Pancreas (tissue), 10 donors: ENCODE data around the gene TUT4. TPM values are rescaled to one million over a fixed set of nuclear protein-coding genes. Genes with fewer than 3 reads are reported as not detected.

Experiments used
- ATAC-seq, 4 donors: fragments of 200-7000 bp; cut with Tn5 transposase; one replicate each; pipeline versions ENCODE4 v1.8.0 to v1.9.1; 2020; ENCODE audit warnings: mild to moderate bottlenecking in 4 of 4, moderate library complexity in 4 of 4
- DNase-seq, 6 donors: peaks; one replicate each; pipeline ENCODE4 v3.0.0-alpha.2; 2020
- FAIRE-seq: peaks from 2 replicates; lab custom pipeline; 2012; peaks lifted over from hg19 to GRCh38; lab: Jason Lieb, UNC
- H3K27ac ChIP-seq, 4 donors: fragments of 200-600 bp; sonication (generic); 1 replicate in 3 of 4; 2 replicates in 1 of 4; pipeline versions ENCODE4 v1.5.0 to v1.8.0; 2020
- H3K27me3 ChIP-seq, 4 donors: fragments of 200-600 bp; one replicate each; pipeline ENCODE4 v1.8.0; 2021
- H3K36me3 ChIP-seq, 3 donors: fragments of 200-600 bp; sonication (generic) in 1 of 3; one replicate each; pipeline versions ENCODE4 v1.5.0 to v1.8.0; 2020 to 2021
- H3K4me1 ChIP-seq, 3 donors: fragments of 200-600 bp; one replicate each; pipeline ENCODE4 v1.8.0; 2021
- H3K4me3 ChIP-seq, 4 donors: fragments of 200-600 bp; sonication (generic) in 2 of 4; one replicate each; pipeline versions ENCODE4 v1.5.0 to v1.8.0; 2020 to 2021
- H3K9me3 ChIP-seq, 4 donors: fragments of 200-600 bp; one replicate each; pipeline ENCODE4 v1.8.0; 2021
- WGBS, 2 donors: extraction: QIAGEN DNeasy Blood & Tissue Kit; methylation state at CpG; one replicate each; pipeline ENCODE4 v1.1.7; 2013; 5-methylcytosine and 5-hydroxymethylcytosine counted together
- intact Hi-C, 3 donors: fragments of 100-400 bp; cut with DNase I; formaldehyde crosslinking; loops; one replicate each; pipeline versions ENCODE4 v1.11.1 to v1.14.2; 2022
- polyA plus RNA-seq, 2 donors: library from polyadenylated mRNA; stranded (reverse); fragments of 200-250 nt; gene quantifications; one replicate each; pipeline ENCODE4 v1.2.3, GENCODE V29; 2013
- total RNA-seq, 6 donors: library from RNA; stranded (reverse); fragmentation: NEBNext Ultra II Directional in 4 of 6; extraction: Animal tissue kit (Norgen Biotek cat#: 25700) in 4 of 6; gene quantifications; one replicate each; pipeline versions ENCODE4 v1.2.1 to v1.2.4, GENCODE V29; 2021 to 2023
- TF ChIP-seq, protein P1 (sequence below), 4 donors: fragments of 200-600 bp; sonication (generic) in 3 of 4; IDR thresholded peaks; one replicate each; pipeline versions ENCODE4 v1.5.0 to v1.8.0; 2021; ENCODE audit warnings: antibody characterized with exemption in 4 of 4
- donor health status: healthy with polysubstance abuse.
- donor health status: DM: no; HTN: no; CAD: no; lungs with moderate emphysema.
- donor health status: DM: no; HTN: no; CAD: no.
- donor health status: control.
- donor health status: control.
- donor health status: Bipolar disorder and iron deficiency.
- donor health status: DM: yes; HTN: yes; CAD: no.
- donor health status: DM: no; HTN: no; CAD: no.
- donor health status: DM: no; HTN: no; CAD: no.
- donor health status: DM: yes; HTN: yes; CAD: no.

The TUT4 gene
- total and polyA plus RNA-seq, 8 donors: 17.4 to 40.8 (median 24.1) TPM

DNA sequence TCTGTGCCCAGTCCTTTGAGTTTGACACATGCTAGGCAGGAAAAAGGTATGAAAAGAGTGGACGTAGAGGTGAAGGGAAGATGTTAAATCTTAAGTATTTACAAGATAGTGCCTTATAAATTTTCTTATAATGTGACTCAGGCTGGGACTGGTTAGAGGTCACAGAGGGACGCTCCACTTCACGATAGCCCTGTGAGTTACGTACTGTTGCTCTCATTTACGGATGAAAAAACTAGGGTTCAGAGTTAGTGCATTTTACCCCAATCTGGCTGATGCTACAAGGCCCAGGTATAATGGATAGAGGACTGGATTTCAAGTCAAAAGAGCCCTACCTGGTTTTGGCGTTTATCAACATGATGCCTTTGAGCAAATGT, 1.4 kb upstream of the TUT4 start:
- TF ChIP-seq, protein P1, sequence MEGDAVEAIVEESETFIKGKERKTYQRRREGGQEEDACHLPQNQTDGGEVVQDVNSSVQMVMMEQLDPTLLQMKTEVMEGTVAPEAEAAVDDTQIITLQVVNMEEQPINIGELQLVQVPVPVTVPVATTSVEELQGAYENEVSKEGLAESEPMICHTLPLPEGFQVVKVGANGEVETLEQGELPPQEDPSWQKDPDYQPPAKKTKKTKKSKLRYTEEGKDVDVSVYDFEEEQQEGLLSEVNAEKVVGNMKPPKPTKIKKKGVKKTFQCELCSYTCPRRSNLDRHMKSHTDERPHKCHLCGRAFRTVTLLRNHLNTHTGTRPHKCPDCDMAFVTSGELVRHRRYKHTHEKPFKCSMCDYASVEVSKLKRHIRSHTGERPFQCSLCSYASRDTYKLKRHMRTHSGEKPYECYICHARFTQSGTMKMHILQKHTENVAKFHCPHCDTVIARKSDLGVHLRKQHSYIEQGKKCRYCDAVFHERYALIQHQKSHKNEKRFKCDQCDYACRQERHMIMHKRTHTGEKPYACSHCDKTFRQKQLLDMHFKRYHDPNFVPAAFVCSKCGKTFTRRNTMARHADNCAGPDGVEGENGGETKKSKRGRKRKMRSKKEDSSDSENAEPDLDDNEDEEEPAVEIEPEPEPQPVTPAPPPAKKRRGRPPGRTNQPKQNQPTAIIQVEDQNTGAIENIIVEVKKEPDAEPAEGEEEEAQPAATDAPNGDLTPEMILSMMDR (IDR thresholded peaks at IDR 0.05): no peak
- no peaks in the 10 kb centered on the region for H3K36me3 ChIP-seq
- H3K27me3 ChIP-seq: no peaks in the 10 kb centered on the region
- ATAC-seq (no peak), FAIRE-seq (no peak), DNase-seq (no peak)
- H3K4me1 ChIP-seq: peaks cover 13 to 17% (median 13%) of the 10 kb centered on the region in 3 donors
- H3K9me3 ChIP-seq: no peaks in the 10 kb centered on the region
- intact Hi-C loops: no loop called here
- no peak overlapping the region for H3K27ac ChIP-seq
- peak overlapping the region in 1 of 4 donors; percentile 93 for H3K4me3 ChIP-seq
- 85 to 89% methylated on average over 6 of the region's 6 CpGs for WGBS, 2 donors

DNA sequence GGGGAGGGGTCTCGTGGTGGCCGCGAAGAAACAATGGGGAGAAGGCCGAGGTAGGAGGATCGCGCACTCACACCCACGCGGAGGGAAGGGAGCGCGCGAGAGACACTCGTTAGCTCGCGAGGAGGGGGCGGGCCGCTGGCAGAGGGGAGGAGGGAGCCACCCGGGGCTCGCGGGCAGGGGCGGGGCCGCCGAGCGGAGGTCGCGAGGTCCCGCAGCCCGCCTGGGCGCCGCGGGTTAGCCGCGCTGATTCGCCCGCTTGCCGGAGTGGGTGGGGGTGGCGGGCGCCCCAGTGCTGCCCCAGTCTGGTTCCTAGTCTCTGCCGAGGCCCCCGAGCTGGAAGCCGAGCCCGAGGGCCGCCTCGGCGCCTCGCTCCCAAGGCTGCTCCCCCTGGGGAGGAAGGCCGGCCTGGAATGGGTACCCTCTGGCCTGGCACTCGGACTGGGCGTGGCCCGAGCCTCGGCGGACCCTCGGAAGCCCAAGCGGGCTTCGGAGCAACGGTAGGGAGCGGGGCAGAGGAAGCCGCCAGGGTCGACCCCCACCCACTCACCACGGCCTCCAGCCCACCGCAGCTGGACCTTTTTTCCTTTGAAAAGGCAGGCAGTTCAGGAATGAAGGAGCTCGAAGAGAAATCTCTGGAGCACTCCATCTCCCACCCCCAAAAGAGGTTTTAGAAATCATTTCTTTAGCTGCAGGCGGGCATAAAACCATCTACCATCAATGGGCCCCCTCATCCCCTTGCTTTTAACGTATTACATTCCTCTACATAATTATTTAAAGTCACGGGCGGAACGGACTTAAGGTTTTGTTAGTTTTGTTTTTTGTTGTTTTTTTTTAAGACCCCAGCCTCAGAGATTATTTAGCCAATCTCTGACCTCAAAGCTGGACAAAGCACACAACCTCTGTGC, 722 bp upstream of the TUT4 start:
- no peak for FAIRE-seq
- Histone ChIP-seq H3K27me3 (no peaks in the 10 kb centered on the region), H3K9me3 (no peaks in the 10 kb centered on the region), H3K36me3 (no peaks in the 10 kb centered on the region), H3K4me3 (peak overlapping the region; percentile 81 to 93 (median 86)), H3K4me1 (peaks cover 13 to 17% (median 16%) of the 10 kb centered on the region in 3 donors), H3K27ac (peak overlapping the region; percentile 78 to 91 (median 87))
- TF ChIP-seq, protein P1 (IDR thresholded peaks at IDR 0.05): no peak
- peak; percentile 75 to 90 (median 84) for DNase-seq
- intact Hi-C loops: no loop called here
- WGBS, 2 donors: 5 to 11% methylated on average over 29 to 66 of the region's 66 CpGs
- peak; percentile 79 to 92 (median 84) for ATAC-seq

DNA sequence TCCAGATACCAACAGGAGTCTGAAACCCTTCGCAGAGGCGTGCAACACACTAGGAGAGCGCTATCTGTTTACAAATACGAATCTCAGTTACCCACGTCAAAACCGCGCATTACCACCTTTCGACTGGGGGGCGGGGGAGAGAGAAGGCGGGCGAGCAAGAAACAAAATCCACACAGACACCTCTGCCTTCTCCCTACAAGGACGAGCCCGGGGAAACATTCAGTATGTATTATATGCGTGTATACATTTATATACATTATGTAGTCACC, 722 bp downstream of the TUT4 start:
- intact Hi-C loops: no loop called here
- Histone ChIP-seq H3K4me1 (peaks cover 13 to 17% (median 16%) of the 10 kb centered on the region in 3 donors), H3K9me3 (no peaks in the 10 kb centered on the region), H3K36me3 (no peaks in the 10 kb centered on the region), H3K27me3 (no peaks in the 10 kb centered on the region), H3K27ac (peak overlapping the region; percentile 78 to 91 (median 87)), H3K4me3 (peak overlapping the region; percentile 81 to 93 (median 86))
- peak; percentile 29 to 60 (median 44) for ATAC-seq
- DNase-seq: peak in 4 of 6 donors; percentile 23 to 58 (median 36)
- no peak for FAIRE-seq
- TF ChIP-seq, protein P1 (IDR thresholded peaks at IDR 0.05): no peak
- 0% methylated on average over 14 of the region's 14 CpGs for WGBS, 2 donors

DNA sequence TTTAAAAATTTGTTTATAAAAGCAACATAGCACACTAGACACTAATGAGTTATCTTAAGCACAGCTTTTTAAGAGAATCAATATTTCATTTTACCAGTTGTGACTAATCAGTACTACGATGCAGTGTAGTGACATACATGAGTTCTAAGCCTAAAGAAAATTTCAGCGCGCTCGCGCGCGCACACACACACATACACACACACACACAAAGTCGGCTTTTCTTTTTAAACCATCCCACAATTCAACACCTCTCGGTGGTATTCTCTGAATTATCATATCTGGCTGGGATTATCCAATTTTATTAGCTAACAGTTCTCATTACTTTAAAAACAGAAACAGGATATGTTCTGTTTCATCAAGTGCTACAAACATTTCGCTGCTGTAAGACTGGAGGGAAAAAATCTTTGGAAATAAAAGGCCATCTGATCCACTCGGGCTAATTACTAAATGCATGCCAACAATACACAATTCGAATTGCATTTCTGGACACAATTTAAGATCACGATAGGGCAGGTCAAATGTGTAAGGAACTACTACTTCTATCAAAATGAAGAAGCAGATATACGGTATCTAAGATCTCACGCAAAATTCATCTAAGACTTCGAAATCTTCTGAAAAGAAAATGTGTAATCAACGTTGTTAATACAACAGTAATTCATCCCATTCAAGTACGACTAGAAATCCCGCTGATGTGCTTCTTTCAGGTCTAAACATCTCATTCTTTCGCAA, 1.2 kb downstream of the TUT4 start:
- Histone ChIP-seq H3K27ac (peak overlapping the region in 3 of 4 donors; percentile 78 to 91 (median 89)), H3K9me3 (no peaks in the 10 kb centered on the region), H3K4me1 (peaks cover 13 to 17% (median 16%) of the 10 kb centered on the region in 3 donors), H3K27me3 (no peaks in the 10 kb centered on the region), H3K36me3 (no peaks in the 10 kb centered on the region), H3K4me3 (peak overlapping the region; percentile 81 to 93 (median 86))
- intact Hi-C loops: no loop called here
- peak in 1 of 4 donors; percentile 5 for ATAC-seq
- FAIRE-seq: peak; percentile 23
- DNase-seq: peak in 1 of 6 donors; percentile 4
- 4 to 6% methylated on average over 20 of the region's 20 CpGs for WGBS, 2 donors
- TF ChIP-seq, protein P1 (IDR thresholded peaks at IDR 0.05): no peak
